ENCODE data around the gene ADGRE3.
"Not testable (repeated sequence)": the region's sequence is repeated elsewhere in the genome, so short reads cannot be mapped to it uniquely, and the experiment has no call there.

The ADGRE3 gene

GRCh38 chr19:14661372-14661924 is 13.2 kb downstream of the ADGRE3 start:
- DNase-seq (ENCODE audit: low spot score): peak; percentile 76

DNA sequence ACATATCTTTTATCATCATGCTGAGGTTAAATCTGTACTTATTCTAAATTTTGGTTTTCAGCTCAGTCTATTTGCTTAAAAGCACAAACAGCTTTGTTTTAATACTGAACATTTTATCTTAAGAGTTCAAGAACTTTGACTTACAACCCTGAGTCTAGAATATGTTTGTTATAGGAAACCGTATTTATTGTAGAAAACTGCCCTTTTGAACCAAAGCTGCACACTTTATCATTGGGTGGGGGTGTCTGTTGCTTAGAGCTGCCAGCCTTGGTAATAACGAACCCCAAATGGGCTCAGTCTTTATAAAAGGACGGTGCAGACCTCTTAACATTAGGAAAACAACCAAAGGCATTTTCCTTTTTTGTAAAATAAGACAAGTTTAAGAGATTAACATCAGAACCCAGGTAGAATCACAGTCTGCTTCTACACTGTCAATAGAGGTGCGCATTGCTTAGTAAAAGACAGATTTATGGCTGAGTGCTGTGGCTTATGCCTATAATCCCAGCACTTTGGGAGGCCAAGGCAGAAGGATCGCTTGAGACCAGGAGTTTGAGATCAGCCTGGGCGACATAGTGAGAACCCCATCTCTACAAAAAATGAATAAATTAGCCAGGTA is 14.7 kb downstream of the ADGRE3 start:
- no peak for DNase-seq (ENCODE audit: low spot score)

DNA sequence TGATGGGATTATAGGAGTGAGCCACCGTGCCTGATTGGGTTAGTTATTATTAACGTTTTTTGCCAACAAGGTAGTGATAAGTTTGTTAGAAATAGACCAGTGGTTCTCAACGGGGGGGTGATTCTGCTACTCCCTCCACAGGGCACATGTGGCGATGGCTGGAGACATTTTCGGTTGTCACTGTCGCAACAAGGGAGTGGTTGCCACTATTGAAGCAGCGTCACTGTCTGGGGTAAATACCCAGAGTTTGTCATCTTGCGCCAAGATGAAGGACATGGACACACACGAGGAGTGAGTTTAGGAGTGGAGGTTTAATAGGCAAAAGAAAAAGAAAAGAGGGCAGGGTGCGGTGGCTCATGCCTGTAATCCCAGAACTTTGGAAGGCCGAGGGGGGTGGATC is 18.9 kb downstream of the ADGRE3 start:
- no peak for DNase-seq (ENCODE audit: low spot score)

GRCh38 chr19:14654786-14655560 is 19.7 kb downstream of the ADGRE3 start:
- no peak for DNase-seq (ENCODE audit: low spot score)

- DNase-seq (ENCODE audit: low spot score): no peak
Observed at GRCh38 chr19:14650161-14650560, 24.5 kb downstream of the ADGRE3 start.

GRCh38 chr19:14649020-14649419 is 25.6 kb downstream of the ADGRE3 start:
- DNase-seq (ENCODE audit: low spot score): no peak

DNA sequence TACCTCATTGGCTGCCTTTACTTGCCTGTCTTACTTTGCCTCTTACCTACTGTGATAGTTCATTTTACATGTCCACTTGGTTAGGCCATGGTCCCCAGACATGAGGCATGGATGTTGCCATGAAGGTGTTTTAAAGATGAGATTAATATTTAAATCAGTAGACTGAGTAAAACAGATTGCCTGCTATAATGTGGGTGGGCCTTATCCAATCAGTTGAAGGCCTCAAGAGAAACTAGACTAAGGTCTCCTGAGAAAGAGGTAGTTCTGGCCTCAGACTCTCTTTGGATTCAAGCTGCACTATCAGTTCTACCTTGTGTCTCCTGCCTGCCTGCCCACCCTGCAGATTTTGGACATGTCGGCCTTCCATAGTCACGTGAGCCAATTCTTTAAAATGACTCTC is 26.1 kb downstream of the ADGRE3 start:
- no peak for DNase-seq (ENCODE audit: low spot score)

DNA sequence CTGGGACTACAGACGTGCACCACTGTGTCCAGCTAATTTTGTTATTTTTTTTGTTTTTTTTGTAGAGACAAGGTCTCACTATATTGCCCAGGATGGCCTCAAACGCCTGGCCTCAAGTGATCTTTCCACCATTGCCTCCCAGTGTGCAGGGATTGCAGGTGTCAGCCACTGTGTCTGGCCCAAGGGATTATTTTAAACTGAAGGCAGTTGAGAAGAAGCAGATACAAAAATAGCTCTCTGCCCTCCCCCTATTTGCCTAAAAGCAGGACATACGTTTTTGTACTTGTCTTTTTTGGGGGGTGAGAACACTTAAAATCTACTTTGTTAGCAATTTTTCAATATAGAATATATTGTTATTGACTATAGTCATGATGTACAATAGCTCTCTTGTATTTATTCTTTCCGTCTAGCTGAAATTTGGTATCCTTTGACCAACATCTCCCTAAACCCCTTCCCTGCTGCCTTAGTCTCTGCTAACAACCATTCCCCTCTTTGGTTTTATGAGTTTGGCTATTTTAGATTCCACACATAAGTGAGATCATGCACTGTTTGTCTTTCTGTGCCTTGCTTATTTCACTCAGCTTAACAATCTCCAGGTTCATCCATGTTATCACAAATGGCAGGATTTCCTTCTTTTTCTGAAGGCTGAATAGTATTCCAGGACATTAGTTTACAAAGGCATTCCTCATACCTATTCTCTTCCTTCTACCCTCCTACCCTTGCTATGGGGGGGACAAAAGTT is 34.9 kb downstream of the ADGRE3 start:
- DNase-seq (ENCODE audit: low spot score): no peak

DNA sequence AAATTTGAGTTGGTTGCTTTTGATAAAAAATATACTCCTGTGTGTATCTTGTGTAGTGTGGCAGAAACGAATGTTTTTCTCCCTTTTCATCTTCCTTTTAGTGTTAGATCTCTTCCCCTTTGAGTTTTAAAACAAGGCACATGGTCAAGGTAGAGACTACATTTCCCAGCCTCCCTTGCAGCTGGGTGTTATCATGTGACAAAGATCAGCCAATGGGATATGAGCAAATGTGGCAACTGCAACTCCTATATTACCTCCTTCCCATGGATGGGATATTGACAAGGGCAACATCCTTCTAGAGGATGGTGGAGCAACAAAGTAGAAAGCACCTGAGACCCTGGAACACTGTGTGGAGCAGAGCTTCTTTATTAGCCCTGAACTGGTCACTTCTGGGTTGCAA is 42.4 kb downstream of the ADGRE3 start:
- peak; percentile 19 for DNase-seq (ENCODE audit: low spot score)

- no peak for DNase-seq (ENCODE audit: low spot score)
Observed at GRCh38 chr19:14629557-14629956, 45.1 kb downstream of the ADGRE3 start.

- not testable (repeated sequence) for DNase-seq (ENCODE audit: low spot score)
Observed at GRCh38 chr19:14624491-14624890, 50.2 kb downstream of the ADGRE3 start.

- no peak for DNase-seq (ENCODE audit: low spot score)
Observed at GRCh38 chr19:14619404-14619803, 55.2 kb downstream of the ADGRE3 start.

- no peak for DNase-seq (ENCODE audit: low spot score)
Observed at GRCh38 chr19:14616407-14616806, 58.2 kb downstream of the ADGRE3 start.

DNA sequence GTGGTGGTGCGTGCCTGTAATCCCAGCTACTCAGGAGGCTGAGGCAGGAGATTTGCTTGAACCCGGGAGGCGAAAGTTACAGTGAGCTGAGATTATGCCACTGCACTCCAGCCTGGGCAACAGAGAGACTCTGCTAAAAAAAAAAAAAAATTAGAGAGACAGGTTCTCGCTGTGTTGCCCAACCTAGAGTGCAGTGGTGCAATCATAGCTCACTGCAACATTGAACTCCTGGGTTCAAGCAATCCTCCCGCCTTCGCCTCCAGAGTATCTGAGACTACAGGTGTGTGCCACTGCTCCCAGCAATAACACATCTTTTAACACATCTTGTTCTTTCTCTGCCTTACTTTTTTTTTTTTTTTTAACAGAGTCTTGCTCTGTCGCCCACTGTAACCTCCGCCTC is 59.0 kb downstream of the ADGRE3 start:
- DNase-seq (ENCODE audit: low spot score): no peak

- DNase-seq (ENCODE audit: low spot score): peak; percentile 56
Observed at GRCh38 chr19:14614099-14614412, 60.6 kb downstream of the ADGRE3 start.

DNA sequence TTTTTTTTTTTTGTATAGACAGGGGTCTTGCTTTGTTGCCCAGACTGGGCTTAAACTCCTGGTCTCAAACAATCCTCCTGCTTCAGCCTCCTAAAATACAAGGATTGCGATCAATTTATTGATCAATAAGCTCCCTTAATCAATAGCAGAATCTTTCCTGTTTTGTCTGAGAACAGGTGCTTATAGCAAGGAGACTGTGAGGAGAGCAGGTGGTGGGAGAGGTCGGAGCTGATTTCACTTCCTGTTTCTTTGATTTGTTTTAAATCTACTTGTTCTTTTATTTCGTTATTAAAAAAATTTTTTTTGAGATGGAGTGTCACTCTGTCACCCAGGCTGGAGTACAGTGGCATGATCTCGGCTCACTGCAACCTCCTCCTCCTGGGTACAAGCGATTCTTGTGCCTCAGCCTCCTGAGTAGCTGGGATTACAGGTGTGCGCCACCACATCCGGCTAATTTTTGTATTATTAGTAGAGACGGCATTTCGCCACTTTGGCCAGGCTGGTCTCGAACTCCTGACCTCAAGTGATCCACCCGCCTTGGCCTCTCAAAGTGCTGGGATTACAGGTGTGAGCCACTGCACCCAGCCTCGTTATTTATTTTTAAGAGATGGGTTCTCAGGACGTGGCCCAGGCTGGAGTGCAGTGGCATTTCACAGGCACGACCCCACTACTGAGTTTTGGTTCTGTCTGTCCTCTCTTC is 61.1 kb downstream of the ADGRE3 start:
- DNase-seq (ENCODE audit: low spot score): not testable (repeated sequence)

DNA sequence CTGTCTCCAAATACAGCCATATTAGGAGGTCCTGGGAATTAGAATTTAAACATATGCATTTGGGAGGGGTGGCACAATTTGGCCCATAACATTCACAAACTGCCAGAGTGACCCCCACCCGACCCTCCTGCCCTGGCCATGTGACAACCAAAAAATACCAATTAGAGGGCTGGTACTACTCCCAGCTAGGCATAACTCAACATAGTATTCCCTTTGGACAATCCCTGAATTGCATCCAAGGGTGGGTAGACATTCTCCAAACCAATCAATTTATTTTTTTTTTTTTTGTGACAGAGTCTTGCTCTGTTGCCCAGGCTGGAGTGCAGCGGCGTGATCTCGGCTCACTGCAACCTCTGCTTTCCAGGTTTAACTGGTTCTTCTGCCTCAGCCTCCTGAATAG is 62.0 kb downstream of the ADGRE3 start:
- DNase-seq (ENCODE audit: low spot score): no peak

DNA sequence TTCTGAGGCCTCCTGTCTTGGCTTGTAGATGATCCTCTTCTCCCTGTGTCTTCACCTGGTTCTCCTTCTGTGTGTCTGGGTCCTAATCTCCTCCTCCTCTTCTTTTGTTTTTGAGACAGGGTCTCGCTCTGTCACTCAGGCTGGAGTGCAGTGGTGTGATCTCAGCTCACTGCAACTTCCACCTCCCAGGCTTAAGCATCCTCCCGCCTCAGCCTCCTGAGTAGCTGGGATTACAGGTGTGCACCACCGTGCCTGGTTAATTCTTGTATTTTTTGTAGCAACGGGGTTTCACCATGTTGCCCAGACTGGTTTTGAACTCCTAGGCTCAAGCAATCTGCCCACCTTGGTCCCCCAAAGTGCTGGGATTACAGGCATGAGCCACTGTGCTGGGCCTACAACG is 62.4 kb downstream of the ADGRE3 start:
- DNase-seq (ENCODE audit: low spot score): not testable (repeated sequence)

- DNase-seq (ENCODE audit: low spot score): peak; percentile 67
Observed at GRCh38 chr19:14611051-14611450, 63.6 kb downstream of the ADGRE3 start.

GRCh38 chr19:14606627-14607026 is 68.0 kb downstream of the ADGRE3 start:
- DNase-seq (ENCODE audit: low spot score): no peak

DNA sequence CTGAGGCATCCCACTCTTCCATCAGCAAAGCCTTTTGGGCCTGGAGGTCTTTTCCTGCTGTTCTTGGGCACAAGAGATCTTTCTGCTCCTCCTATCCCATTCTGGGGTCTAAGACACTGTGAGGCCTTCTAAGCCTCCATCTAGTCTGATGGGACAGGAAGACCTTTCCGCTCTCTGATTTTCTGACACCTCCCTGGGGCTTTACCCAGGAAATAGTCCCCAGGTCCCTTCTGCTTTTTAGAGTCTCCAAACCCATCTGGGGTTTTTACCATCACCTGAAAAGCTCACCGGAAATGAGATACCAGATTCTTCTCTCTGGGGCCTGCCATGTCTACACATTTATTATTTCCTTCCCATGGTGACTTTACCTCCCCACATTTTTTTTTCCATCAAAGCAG is 70.7 kb downstream of the ADGRE3 start:
- DNase-seq (ENCODE audit: low spot score): no peak

DNA sequence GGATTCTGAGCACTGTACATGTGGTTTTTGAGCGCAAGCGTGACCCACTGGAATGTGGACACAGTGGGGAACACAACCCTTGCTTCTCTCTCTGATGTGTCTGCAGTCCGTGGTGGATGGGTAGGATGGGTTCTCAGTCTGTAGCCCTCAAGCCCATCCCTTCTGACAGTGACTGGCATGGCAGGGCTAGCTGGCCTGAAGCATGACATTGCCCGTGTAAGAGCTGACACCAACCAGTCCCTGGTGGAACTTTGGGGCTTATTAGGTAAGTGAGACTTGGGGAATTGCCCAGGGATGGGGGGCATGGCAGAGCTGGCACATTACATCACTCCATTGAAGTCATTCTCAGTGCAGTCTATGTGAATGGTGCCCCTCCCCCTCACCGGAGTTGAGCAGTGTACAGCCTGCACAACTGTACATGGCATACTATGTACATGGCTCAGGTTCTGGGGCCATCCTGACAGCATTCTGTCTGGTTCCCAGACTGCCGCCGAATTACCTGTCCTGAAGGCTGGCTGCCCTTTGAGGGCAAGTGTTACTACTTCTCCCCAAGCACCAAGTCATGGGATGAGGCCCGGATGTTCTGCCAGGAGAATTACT is 75.0 kb downstream of the ADGRE3 start:
- no peak for DNase-seq (ENCODE audit: low spot score)

All from pons (tissue), 1 donor.